Activated CD4-positive, alpha-beta T cell treated with anti-CD3 and anti-CD28 coated beads for 24 hours (primary cell): ENCODE results near the gene CCDC97.
A peak's percentile ranks its signal among the peaks of the same experiment; 100 is the strongest.

Experiments
- DNase-seq, 2 donors: peaks; one replicate each; pipeline ENCODE4 v3.0.0-alpha.2; 2020; ENCODE audit warnings: low read depth in 2 of 2

The CCDC97 gene

GRCh38 chr19:41298348-41298964 lies 11.5 kb upstream of the CCDC97 start:
- no peak for DNase-seq

- DNase-seq, result no peak
Measured at GRCh38 chr19:41299046-41299754, 10.8 kb upstream of the CCDC97 start.

DNA sequence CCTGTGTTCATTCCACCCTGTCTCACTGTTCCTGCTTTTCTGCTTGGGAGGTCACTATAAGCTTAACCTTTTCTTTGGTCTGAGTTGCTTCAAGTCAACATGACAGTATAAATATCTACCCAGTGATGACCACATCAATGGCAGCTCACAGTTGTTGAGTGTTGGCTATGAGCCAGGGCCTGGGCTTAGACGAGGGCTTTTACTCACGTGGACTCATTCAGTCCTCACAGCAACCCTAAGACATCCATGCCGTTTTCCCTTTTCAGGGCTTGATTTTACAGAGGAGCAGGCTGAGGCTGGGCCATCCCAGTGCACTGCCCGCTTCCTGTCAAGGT lies 10.2 kb upstream of the CCDC97 start:
- DNase-seq, result no peak

GRCh38 chr19:41300555-41300954 lies 9.4 kb upstream of the CCDC97 start:
- no peak for DNase-seq

DNA sequence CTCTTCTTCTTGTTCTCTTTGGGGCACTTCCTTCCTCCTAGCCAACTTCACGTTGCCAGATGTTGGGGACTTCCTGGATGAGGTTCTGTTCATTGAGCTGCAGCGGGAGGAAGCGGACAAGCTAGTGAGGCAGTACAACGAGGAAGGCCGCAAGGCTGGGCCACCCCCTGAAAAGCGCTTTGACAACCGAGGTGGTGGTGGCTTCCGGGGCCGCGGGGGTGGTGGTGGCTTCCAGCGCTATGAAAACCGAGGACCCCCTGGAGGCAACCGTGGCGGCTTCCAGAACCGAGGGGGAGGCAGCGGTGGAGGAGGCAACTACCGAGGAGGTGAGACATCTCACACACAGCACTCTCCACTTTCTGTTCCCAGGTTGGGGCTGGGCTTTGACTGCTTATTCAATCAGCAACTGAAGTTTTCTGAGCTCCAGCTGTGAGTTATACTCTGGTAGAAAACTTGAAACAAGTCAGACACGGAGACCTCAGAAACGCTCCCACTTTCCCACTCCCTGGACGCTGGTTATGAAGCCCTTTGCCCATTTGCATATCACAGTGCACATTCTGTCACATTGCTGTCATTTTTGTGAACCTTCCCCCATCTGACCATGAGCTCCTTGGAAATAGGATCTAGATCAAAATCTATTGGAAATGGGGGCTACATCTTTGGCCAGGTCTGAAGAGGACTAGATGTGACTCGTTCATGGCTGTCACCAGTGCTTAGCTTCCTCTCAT lies 7.2 kb upstream of the CCDC97 start:
- DNase-seq, result peak; percentile 51 to 56

DNA sequence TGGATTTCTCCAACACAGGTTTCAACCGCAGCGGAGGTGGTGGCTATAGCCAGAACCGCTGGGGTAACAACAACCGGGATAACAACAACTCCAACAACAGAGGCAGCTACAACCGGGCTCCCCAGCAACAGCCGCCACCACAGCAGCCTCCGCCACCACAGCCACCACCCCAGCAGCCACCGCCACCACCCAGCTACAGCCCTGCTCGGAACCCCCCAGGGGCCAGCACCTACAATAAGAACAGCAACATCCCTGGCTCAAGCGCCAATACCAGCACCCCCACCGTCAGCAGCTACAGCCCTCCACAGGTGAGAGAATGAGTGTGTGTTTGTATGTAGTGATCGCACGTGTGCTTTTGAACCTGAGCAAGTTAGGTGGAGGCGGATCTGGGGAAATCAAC lies 6.0 kb upstream of the CCDC97 start:
- no peak for DNase-seq

GRCh38 chr19:41304706-41305483 lies 5.1 kb upstream of the CCDC97 start:
- DNase-seq, result no peak

- no peak for DNase-seq
Measured at GRCh38 chr19:41305927-41306793, 3.8 kb upstream of the CCDC97 start.

DNA sequence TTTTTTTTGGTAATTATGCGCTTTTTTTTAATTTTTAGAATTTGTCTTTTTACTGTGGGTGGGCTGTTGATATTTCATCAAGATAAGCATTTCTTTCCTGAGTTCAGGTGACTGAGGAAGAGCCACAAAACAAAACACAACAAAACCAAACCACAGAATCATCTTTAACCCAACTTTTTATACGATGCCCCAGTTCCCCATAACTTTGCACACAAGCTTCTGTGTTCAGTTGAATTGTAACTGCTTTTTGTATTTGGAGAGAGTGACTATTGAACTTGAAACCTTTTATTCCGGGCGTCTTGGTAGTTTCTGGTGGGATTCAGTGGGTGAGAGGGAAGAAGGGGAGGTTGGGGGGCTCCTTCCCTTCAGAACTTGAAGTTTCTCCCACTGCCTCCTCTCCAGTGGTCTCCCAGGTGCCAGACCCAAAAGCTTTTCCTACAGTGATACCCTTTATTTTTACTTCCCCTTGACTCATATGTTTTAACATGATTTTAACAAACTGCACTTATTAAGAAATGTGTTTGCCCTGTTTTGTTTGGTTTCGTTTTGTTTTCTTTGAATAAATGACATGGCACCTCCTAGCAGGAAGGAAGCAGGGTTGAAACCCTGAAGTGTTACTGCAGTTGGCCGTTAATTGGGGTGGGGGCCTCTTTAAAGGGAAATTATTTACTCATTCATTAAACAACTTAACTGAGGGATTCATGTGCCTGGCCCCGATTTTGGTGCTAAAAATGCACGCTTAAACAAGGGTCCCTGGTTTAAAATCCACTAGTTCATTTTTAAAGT lies 2.7 kb upstream of the CCDC97 start:
- no peak for DNase-seq

GRCh38 chr19:41307954-41308449 lies 2.0 kb upstream of the CCDC97 start:
- no peak for DNase-seq

DNA sequence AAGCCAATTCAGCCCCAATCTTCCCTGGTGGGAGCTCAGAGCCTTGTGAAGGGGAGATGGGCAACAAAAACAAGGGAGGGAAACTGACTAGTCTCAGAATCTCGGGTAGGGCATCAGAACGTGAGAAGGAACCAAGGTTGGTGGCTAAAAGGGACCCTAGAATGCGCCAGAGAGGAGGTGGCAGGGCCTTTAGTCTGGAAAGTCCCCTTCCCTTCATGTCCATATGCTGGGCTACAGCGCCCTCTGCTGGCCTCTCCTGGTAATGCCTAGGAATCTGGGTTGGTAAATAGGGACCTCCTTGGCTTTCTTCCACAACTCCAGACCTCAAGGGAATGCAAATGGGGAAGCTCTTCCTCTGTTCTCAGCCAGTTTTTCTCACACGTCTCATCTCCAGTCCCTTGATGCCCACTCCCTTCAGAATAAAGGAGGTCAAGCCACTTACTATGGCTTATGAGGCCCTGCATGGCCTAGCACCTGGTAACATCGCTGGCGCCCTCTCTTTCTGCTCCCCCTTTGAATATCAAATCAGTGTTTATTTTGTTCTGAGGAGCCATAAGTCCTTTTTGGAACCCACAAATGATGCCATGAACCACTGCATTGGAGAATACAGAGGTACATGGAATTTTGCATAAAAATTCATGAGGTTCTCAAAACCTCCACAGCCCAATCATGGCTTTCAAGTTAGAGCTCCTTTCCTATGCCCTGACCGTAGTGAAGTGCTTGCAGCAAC lies 1.4 kb upstream of the CCDC97 start:
- DNase-seq, result peak; percentile 95

- DNase-seq, result no peak
Measured at GRCh38 chr19:41309180-41310032, 566 bp upstream of the CCDC97 start.

- DNase-seq, result no peak
Measured at GRCh38 chr19:41311072-41311471, 1.1 kb downstream of the CCDC97 start.

DNA sequence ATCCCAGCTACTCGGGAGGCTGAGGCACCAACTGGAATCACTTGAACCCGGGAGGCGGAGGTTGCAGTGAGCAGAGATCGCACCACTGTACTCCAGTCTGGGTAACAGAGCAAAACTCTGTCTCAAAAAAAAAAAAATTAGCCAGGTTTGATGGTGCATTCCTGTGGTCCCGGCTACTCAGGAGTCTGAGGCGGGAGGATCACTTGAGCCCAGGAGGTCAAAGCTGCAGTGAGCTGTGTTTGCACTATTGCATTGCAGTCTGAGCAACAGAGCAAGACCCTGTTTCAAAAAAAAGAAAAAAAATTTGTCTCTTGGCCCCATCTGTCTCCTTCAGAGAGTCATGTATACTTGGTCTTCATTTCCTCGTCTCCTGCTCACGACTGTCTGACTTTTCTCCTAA lies 1.6 kb downstream of the CCDC97 start:
- no peak for DNase-seq

DNA sequence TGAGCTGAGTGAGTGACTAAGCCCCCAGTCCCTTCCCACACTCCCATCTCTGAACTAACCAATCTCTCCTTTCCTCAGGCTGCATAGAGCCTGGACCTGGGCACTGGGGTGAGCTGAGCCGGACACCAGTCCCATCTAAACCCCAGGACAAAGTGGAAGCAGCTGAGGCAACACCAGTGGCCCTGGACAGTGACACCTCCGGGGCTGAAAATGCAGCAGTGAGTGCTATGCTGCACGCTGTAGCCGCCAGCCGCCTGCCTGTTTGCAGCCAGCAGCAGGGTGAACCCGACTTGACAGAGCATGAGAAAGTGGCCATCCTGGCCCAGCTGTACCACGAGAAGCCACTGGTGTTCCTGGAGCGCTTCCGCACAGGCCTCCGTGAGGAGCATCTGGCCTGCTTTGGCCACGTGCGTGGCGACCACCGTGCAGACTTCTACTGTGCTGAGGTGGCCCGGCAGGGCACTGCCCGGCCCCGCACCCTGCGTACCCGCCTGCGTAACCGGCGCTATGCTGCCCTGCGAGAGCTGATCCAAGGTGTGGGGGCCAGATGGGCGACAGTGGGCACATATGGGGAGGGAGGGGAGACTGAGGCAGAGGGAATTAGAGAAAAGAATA lies 6.4 kb downstream of the CCDC97 start:
- DNase-seq, result no peak

DNA sequence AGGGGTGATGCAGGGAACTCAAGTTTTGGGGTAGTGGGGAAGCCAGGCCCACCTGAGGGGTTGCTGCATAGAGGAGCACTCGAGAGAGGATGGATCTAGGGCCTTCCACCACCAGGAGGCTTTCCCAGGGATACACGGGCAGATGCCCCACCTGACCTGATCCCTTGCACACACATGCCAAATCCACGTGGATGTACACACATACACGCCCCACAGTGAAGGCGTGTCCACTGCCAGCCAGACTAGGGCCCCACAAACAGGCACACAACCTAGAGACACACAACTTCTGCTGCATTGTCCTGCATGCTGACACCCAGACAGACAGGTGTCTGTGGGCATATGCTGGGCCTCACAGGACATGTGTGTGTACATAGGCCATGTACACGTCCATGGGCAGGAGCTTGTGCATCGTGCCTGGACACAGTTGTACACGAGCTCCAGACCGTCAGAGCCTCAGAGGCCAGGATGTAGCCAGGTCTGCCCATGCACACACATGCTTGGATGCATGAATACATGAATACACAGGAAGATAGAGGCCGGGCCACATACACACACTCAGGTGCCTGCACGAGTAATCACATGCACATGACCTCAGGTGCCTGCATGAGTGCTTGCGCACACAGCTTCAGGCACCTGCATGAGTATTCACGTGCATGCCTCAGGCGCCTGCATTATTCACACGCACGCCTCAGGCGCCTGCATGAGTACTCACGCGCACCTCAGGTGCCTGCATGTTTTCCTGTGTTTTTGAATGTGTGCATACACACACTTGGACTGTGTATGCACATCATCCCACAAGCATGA lies 8.9 kb downstream of the CCDC97 start:
- no peak for DNase-seq

DNA sequence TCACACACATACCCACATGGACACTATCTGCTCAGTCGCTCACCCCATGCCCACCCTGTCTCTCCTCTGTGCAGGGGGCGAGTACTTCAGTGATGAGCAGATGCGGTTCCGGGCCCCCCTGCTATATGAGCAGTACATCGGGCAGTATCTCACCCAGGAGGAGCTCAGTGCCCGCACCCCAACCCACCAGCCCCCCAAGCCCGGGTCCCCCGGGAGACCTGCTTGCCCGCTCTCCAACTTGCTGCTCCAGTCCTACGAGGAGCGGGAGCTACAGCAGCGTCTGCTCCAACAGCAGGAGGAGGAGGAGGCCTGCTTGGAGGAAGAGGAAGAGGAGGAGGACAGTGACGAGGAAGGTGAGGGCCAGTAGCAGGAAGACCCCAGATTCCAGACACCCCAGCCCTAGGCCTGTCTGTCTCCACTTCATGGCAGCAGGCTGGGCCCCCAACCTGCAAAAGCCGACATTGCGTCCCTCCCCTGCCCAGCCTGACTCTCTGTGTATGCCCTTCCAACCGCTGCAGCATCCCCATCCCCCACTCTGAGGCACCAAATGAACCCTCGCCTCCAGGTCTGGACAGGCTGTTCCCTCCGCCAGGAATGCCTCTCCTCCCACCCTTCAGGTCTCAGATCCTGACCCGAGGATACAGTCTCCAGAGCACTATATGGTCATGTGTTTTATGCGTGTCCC lies 9.7 kb downstream of the CCDC97 start:
- no peak for DNase-seq
